Lung (tissue), 12 donors: ENCODE measurements around the gene PIAS3. TPM values are rescaled to one million over a fixed set of nuclear protein-coding genes. Genes with fewer than 3 reads are reported as not detected.
"Not testable (repeated sequence)": the region's sequence is repeated elsewhere in the genome, so short reads cannot be mapped to it uniquely, and the experiment has no call there.

ENCODE experiments used
- ATAC-seq: fragments of 200-7000 bp; cut with Tn5 transposase; one replicate; pipeline ENCODE4 v1.9.1; 2020; ENCODE audit warnings: moderate number of reproducible peaks; ENCODE audit not compliant: insufficient read depth, low FRiP score
- DNase-seq, 3 donors: peaks; one replicate each; pipeline ENCODE4 v3.0.0-alpha.2; 2013 to 2017
- H3K27ac ChIP-seq, 2 donors: one replicate each; pipeline ENCODE4 v1.5.1; 2013; ENCODE audit warnings: mild to moderate bottlenecking in 2 of 2, moderate library complexity in 2 of 2, control low read depth in 1 of 2, inconsistent platforms in 1 of 2, low read depth in 1 of 2, low read length in 1 of 2
- H3K27me3 ChIP-seq, 3 donors: one replicate each; pipeline ENCODE4 v1.5.1; 2013; ENCODE audit warnings: low read length in 2 of 3; ENCODE audit not compliant: control insufficient read depth in 3 of 3, insufficient read depth in 3 of 3
- H3K36me3 ChIP-seq, 4 donors: one replicate each; pipeline ENCODE4 v1.5.1; 2013; ENCODE audit warnings: low read length in 4 of 4, mild to moderate bottlenecking in 1 of 4, moderate library complexity in 1 of 4; ENCODE audit not compliant: control insufficient read depth in 4 of 4, insufficient read depth in 4 of 4
- H3K4me1 ChIP-seq, 5 donors: one replicate each; pipeline ENCODE4 v1.5.1; 2013; ENCODE audit warnings: low read length in 5 of 5, mild to moderate bottlenecking in 2 of 5, moderate library complexity in 1 of 5; ENCODE audit not compliant: control insufficient read depth in 5 of 5, insufficient read depth in 5 of 5
- H3K4me3 ChIP-seq: one replicate; pipeline ENCODE4 v1.5.1; 2013; ENCODE audit warnings: mild to moderate bottlenecking, control low read depth, moderate library complexity
- H3K9ac ChIP-seq, 2 donors: one replicate each; pipeline ENCODE4 v1.5.1; 2013; ENCODE audit warnings: low read length in 2 of 2, control low read depth in 1 of 2; ENCODE audit not compliant: insufficient read depth in 1 of 2
- H3K9me3 ChIP-seq, 4 donors: one replicate each; pipeline ENCODE4 v1.5.1; 2013; ENCODE audit warnings: low read length in 3 of 4, mild to moderate bottlenecking in 1 of 4, moderate library complexity in 1 of 4; ENCODE audit not compliant: control insufficient read depth in 4 of 4, insufficient read depth in 3 of 4
- CTCF ChIP-seq: IDR thresholded peaks from 2 replicates; pipeline ENCODE4 v1.5.1; 2012; ENCODE audit warnings: mild to moderate bottlenecking; ENCODE audit errors: control extremely low read depth, extremely low read depth
- WGBS, 2 donors: extraction: QIAGEN DNeasy Blood & Tissue Kit; methylation state at CpG; one replicate each; pipeline ENCODE4 v1.1.7; 2013; 5-methylcytosine and 5-hydroxymethylcytosine counted together
- polyA plus RNA-seq, 2 donors: library from polyadenylated mRNA; stranded (reverse); fragments of 200-250 nt; gene quantifications; one replicate each; pipeline ENCODE4 v1.2.1, GENCODE V29; 2013
- total RNA-seq, 2 donors: library from RNA; depleted of rRNA in 1 of 2; stranded (reverse); fragments of >200 nt in 1 of 2; gene quantifications; one replicate each; pipeline ENCODE4 v1.2.1, GENCODE V29; 2014 to 2021
- donor health status: control.
- donor health status: control.
- donor health status: Bipolar disorder and iron deficiency.
- donor health status: healthy.
- donor health status: DM: yes; HTN: yes; CAD: no.

PIAS3 gene
- total and polyA plus RNA-seq, 4 donors: 23.5 to 54.9 (median 29.2) TPM

GRCh38 chr1:145823565-145824498 is 35.0 kb downstream of the PIAS3 start, which contains the start of the genes POLR3C and RNF115:
Gene POLR3C (plus strand): TSS chr1:145824200. CDS start chr1:145825777, 1,577 bp downstream.
Gene RNF115 (minus strand): TSS chr1:145824095. CDS start chr1:145823873, 222 bp downstream.
- TF ChIP-seq CTCF: no peak
- WGBS, 2 donors: 0 to 2% methylated on average over 72 to 89 of the region's 89 CpGs

GRCh38 chr1:145822779-145823331 is 36.0 kb downstream of the PIAS3 start:
- H3K4me1 ChIP-seq, DNase-seq, H3K27me3 ChIP-seq, H3K9ac ChIP-seq, H3K9me3 ChIP-seq, ATAC-seq, H3K4me3 ChIP-seq, H3K27ac ChIP-seq: not testable (repeated sequence)
- 0 to 32% methylated on average over 4 of the region's 16 CpGs for WGBS, 2 donors
- H3K36me3 ChIP-seq: peaks cover 2 to 17% (median 9%) of the 10 kb centered on the region in 4 donors

More at GRCh38 chr1:145823565-145824498, 35.0 kb downstream of the PIAS3 start, which contains the start of the genes POLR3C and RNF115:
- no peaks in the 10 kb centered on the region for H3K27me3 ChIP-seq
- DNase-seq: peak; percentile 93 to 95 (median 94)
- peak within 1 kb of the TSS; percentile 81 to 87 for H3K9ac ChIP-seq
- no peaks in the 10 kb centered on the region for H3K9me3 ChIP-seq
- H3K27ac ChIP-seq: peak within 1 kb of the TSS; percentile 92 to 95
- peaks cover 0 to 8% (median 0%) of the 10 kb centered on the region in 5 donors for H3K4me1 ChIP-seq
- ATAC-seq: peak; percentile 95
- H3K4me3 ChIP-seq: peak within 1 kb of the TSS; percentile 68
- peaks cover 9 to 26% (median 18%) of the 10 kb centered on the region in 4 donors for H3K36me3 ChIP-seq

GRCh38 chr1:145818095-145818494 is 40.8 kb downstream of the PIAS3 start:
- ATAC-seq, H3K4me3 ChIP-seq, DNase-seq, H3K4me1 ChIP-seq, H3K9ac ChIP-seq, H3K27ac ChIP-seq, H3K27me3 ChIP-seq, H3K9me3 ChIP-seq, H3K36me3 ChIP-seq: not testable (repeated sequence)
- WGBS, 2 donors: 56 to 62% methylated on average over 2 to 4 of the region's 6 CpGs

GRCh38 chr1:145812977-145813810 is 45.7 kb downstream of the PIAS3 start:
- DNase-seq, ATAC-seq, H3K9ac ChIP-seq, H3K4me3 ChIP-seq, H3K4me1 ChIP-seq, H3K27ac ChIP-seq, H3K27me3 ChIP-seq, H3K36me3 ChIP-seq, H3K9me3 ChIP-seq: not testable (repeated sequence)
- 81% methylated on average over 4 to 5 of the region's 6 CpGs for WGBS, 2 donors
